ENCODE measurements around the gene NR1I3. TPM values are rescaled to one million over a fixed set of nuclear protein-coding genes. Genes with fewer than 3 reads are reported as not detected.

Gene NR1I3
- total and polyA plus RNA-seq, 2 of the 13 experiments (the other 11 are each of a cell fraction or from before 2014, with no cell fraction given) = 0.62 to 0.95 TPM

DNA sequence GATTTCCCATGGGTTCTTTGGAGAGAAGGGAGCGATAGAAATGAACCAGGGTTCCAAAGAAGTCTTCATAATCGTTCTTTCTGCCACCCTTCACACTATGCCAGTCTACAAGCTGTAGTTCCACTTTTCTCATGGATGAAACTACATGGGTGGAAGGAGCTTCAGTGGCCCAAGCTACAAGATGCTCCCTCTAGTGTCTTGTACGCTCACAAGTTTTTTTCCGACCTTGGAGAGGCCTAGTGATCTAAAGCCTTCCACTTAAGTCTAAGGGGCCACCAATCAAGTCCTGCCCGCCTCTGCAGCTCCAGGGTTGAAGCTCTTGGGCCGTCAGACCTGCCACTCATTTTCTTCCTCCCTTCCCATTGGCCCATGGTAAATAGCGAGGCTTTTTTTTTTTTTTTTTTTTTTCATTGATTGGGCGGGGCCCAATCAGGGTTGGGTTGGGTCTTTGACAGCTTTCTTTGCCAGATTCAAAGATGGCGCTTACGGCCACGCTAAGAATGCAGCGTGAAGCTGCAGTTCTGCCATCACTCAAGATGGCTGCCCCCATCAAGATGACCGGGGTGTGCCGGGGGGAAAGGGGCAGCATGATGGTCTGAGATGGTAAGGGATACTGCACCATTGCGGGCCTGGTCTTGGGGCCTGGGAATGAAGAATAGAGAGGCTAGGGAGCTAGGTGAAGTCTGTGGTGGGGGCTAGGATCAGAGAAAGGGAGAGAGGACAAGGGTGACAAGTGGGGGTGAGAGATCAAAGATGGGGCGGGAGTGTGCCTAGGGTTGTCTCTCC, 12.3 kb downstream of the NR1I3 start, which contains the start of gene TOMM40L (continued):
- TF ChIP-seq, protein P1, sequence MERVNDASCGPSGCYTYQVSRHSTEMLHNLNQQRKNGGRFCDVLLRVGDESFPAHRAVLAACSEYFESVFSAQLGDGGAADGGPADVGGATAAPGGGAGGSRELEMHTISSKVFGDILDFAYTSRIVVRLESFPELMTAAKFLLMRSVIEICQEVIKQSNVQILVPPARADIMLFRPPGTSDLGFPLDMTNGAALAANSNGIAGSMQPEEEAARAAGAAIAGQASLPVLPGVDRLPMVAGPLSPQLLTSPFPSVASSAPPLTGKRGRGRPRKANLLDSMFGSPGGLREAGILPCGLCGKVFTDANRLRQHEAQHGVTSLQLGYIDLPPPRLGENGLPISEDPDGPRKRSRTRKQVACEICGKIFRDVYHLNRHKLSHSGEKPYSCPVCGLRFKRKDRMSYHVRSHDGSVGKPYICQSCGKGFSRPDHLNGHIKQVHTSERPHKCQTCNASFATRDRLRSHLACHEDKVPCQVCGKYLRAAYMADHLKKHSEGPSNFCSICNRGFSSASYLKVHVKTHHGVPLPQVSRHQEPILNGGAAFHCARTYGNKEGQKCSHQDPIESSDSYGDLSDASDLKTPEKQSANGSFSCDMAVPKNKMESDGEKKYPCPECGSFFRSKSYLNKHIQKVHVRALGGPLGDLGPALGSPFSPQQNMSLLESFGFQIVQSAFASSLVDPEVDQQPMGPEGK (CRISPR knock-in tag; IDR thresholded peaks at IDR 0.05) = peak; percentile 20; the same call in 1 of the 2 replicates
- TF ChIP-seq ZFX (CRISPR knock-in tag; IDR thresholded peaks at IDR 0.05; ENCODE audit: low read depth) (peak; percentile 77), BORCS8-MEF2B (CRISPR knock-in tag; IDR thresholded peaks at IDR 0.05) (no peak), EHMT2 (IDR thresholded peaks at IDR 0.05; ENCODE audit: borderline replicate concordance, low read depth, low read length) (peak; percentile 29; the same call in 1 of the 2 replicates), ZNF749 (CRISPR knock-in tag; IDR thresholded peaks at IDR 0.05; ENCODE audit: borderline replicate concordance) (no peak), ZBTB38 (CRISPR knock-in tag; IDR thresholded peaks at IDR 0.05) (no peak), ERF (CRISPR knock-in tag; IDR thresholded peaks at IDR 0.05) (peak; percentile 42; the same call in 1 of the 2 replicates), MIER3 (CRISPR knock-in tag; IDR thresholded peaks at IDR 0.05; ENCODE audit: borderline replicate concordance) (peak; percentile 14; the same call in 1 of the 2 replicates), HNRNPH1 (optimal IDR thresholded peaks at IDR 0.05; ENCODE audit: low read depth, low read length) (peak; percentile 25), ATF2 (CRISPR knock-in tag; IDR thresholded peaks at IDR 0.05) (0 out of 2 replicates have a peak, but pooled peaks have one; percentile 24), HMGXB4 (CRISPR knock-in tag; IDR thresholded peaks at IDR 0.05; ENCODE audit: borderline replicate concordance in 1 of 2, low read depth in 1 of 2) (peak; percentile 67 to 88; a peak in 3 of 4 replicates), ZBTB25 (CRISPR knock-in tag; IDR thresholded peaks at IDR 0.05) (peak; percentile 53; the same call in 1 of the 2 replicates), ZNF670 (CRISPR knock-in tag; IDR thresholded peaks at IDR 0.05; ENCODE audit: borderline replicate concordance) (no peak), ZMYM3 (CRISPR knock-in tag; IDR thresholded peaks at IDR 0.05) (no peak), SALL2 (CRISPR knock-in tag; IDR thresholded peaks at IDR 0.05) (peak; percentile 15; the same call in 1 of the 2 replicates), ZNF709 (CRISPR knock-in tag; IDR thresholded peaks at IDR 0.05) (no peak), HDAC2 (CRISPR knock-in tag; IDR thresholded peaks at IDR 0.05) (0 out of 2 replicates have a peak, but pooled peaks have one; percentile 26), ASH2L (IDR thresholded peaks at IDR 0.05; ENCODE audit: insufficient read length, low read depth, low read length) (peak; percentile 17)
- TF ChIP-seq, protein P2, sequence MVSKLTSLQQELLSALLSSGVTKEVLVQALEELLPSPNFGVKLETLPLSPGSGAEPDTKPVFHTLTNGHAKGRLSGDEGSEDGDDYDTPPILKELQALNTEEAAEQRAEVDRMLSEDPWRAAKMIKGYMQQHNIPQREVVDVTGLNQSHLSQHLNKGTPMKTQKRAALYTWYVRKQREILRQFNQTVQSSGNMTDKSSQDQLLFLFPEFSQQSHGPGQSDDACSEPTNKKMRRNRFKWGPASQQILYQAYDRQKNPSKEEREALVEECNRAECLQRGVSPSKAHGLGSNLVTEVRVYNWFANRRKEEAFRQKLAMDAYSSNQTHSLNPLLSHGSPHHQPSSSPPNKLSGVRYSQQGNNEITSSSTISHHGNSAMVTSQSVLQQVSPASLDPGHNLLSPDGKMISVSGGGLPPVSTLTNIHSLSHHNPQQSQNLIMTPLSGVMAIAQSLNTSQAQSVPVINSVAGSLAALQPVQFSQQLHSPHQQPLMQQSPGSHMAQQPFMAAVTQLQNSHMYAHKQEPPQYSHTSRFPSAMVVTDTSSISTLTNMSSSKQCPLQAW (CRISPR knock-in tag; IDR thresholded peaks at IDR 0.05) = peak; percentile 57; the same call in 1 of the 2 replicates
